NCI-H1092 treated with DMSO at 0.1 percent for 48 hours (cell line): Measurements from ENCODE around the gene ING1.

Experiments
- DNase-seq: peaks from one replicate; lab custom pipeline; 2025; lab: John Stamatoyannopoulos, UW

The ING1 gene

DNA sequence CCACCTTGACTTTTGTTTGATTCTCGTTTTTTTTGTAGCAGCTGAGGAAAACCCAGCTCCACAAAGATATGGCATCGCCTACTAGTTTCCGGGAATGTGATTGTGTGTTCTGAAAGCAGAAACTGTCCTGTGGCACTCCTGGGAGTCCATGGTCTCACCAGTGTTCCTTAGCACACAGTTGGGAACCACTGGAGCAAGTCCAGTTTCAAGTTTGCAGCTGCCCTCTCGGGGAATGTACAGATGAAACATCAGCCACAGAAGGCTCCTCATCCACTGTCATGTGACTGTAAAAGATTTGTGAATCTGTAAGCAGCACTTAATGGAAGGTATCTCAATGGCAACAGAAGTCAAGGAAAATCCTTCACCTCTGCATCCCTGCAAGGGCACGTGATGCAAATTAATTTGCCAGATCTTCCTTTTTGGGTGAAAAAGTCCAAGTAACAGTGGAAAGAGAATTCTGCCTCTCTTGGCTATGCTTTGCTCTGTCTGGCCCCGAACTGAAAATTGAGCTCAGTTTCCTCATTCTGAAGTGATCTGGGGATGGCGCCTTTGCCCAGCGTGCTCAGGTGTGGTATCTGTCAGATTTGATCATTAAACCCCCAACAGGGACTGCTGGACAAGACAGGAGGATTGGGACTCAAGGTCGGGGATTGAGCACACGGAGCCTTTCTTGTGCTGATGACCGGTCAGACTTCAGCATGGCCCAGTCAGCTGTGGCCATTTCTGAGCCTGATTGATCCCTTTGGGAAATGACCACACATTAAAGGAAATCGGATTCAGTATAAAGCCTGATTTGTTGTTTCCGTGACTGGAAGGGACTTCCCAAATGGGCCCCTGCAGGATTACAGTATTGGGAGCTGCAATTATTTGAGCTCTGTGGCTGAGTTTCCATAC, 58.8 kb downstream of the ING1 start:
- DNase-seq, result no peak
